ENCODE results near the gene TAS2R9. TPM values are rescaled to one million over a fixed set of nuclear protein-coding genes. Genes with fewer than 3 reads are reported as not detected.
"Not testable (repeated sequence)": the region's sequence is repeated elsewhere in the genome, so short reads cannot be mapped to it uniquely, and the experiment has no call there.

TAS2R9 gene
- total RNA-seq, 1 donor from 2014 or later, result not detected

DNA sequence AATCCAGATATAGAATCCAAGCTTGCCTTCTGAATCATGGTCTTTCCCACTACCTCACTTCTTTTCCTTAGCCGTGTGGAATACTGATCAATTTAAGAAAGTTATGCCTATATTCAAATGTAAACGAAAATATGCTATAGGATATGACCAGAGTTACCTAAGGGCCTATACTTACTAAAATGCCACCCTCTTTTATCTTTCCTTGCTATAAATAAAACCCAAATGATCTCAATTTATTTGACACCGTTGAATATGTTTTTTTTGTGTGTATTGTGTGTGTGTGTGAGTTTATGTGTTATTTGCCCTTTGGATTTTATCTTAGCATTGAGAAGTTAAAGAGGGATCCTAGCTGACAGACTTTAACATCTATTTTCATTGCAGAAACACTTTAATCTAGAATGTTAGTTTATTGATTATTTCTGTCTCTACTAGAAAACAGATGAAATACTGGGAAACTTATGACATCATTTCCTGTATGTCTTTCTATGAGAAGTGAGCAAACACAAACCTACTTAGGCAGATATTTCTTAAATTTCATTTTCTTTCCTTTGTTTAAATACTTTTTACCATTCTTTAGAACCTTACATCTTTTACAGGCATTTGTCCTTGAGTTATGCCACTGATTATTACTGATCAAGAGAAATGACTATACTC is 2.0 kb upstream of the TAS2R9 start:
- TF ChIP-seq, protein P1, sequence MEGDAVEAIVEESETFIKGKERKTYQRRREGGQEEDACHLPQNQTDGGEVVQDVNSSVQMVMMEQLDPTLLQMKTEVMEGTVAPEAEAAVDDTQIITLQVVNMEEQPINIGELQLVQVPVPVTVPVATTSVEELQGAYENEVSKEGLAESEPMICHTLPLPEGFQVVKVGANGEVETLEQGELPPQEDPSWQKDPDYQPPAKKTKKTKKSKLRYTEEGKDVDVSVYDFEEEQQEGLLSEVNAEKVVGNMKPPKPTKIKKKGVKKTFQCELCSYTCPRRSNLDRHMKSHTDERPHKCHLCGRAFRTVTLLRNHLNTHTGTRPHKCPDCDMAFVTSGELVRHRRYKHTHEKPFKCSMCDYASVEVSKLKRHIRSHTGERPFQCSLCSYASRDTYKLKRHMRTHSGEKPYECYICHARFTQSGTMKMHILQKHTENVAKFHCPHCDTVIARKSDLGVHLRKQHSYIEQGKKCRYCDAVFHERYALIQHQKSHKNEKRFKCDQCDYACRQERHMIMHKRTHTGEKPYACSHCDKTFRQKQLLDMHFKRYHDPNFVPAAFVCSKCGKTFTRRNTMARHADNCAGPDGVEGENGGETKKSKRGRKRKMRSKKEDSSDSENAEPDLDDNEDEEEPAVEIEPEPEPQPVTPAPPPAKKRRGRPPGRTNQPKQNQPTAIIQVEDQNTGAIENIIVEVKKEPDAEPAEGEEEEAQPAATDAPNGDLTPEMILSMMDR (conservative IDR thresholded peaks at IDR 0.05), result no peak

DNA sequence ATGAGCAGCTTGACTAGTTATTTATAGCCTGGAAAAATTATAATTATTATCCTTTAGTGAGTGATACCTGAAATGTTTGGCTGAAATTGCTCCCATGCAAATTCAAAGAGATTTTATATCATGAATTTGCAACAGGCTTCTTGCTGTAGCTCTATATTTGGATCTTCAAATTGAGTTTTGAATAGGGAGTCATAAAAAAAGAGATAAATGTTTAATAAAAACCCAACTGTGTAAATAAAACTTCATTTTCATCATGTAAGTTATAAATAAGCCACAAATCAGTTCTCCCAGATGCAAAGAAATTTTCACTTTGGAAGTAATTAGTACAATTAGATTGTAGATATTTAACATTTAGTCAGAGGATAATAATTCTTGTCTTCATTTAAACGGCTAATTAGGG is 2.8 kb downstream of the TAS2R9 start, which contains the start of gene TAS2R8:
TAS2R8 (minus strand) TSS at position 101 of the 400 bp plus-strand sequence. CDS start 306 bp downstream, outside the sequence.
- no peaks in the 10 kb centered on the region for H3K36me3 Mint-ChIP-seq

More for the DNA sequence above, 2.0 kb upstream of the TAS2R9 start:
- Mint-ChIP-seq H3K27ac (no peak overlapping the region), H3K4me3 (no peak overlapping the region), H3K27me3 (peaks cover 12% of the 10 kb centered on the region), H3K4me1 (ENCODE audit: unreplicated experiment) (no peaks in the 10 kb centered on the region), H3K9me3 (no peaks in the 10 kb centered on the region), H3K36me3 (no peaks in the 10 kb centered on the region)
- no peak for DNase-seq (ENCODE audit: extremely low spot score, unreplicated experiment)

DNA sequence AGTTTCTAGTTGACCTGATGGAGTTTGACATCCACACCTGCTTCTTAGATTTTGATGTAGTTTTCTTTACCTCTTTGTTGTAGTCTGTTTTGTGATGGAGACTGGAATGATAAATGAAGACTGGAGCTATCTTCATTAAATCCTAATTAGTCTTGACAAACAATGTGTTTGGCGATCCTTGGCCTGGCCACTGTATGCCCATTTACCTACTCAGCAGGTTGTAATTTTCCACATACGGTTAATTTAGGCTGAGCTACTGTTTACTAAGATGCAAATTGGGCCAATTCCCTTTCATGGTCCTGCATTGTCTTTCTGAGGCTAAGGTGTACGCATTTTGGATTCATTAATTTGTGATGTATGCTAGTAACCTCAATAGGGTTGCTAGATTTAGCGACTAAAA is 7.4 kb downstream of the TAS2R9 start, which contains the start of gene TAS2R7:
TAS2R7 (minus strand) TSS at position 41 of the 400 bp plus-strand sequence. CDS start 57 bp downstream, outside the sequence.
- Mint-ChIP-seq H3K27ac (no peak within 1 kb of the TSS), H3K9me3 (no peaks in the 10 kb centered on the region), H3K4me3 (no peak within 1 kb of the TSS), H3K27me3 (peaks cover 20% of the 10 kb centered on the region), H3K36me3 (no peaks in the 10 kb centered on the region), H3K4me1 (ENCODE audit: unreplicated experiment) (no peaks in the 10 kb centered on the region)
- TF ChIP-seq, protein P1 (conservative IDR thresholded peaks at IDR 0.05), result no peak
- DNase-seq (ENCODE audit: extremely low spot score, unreplicated experiment), result no peak

More for the DNA sequence above, 2.8 kb downstream of the TAS2R9 start, which contains the start of gene TAS2R8:
- H3K9me3 Mint-ChIP-seq, result no peaks in the 10 kb centered on the region
- H3K4me1 Mint-ChIP-seq (ENCODE audit: unreplicated experiment), result no peaks in the 10 kb centered on the region
- no peak within 1 kb of the TSS for H3K4me3 Mint-ChIP-seq
- H3K27me3 Mint-ChIP-seq, result peaks cover 17% of the 10 kb centered on the region
- TF ChIP-seq, protein P1 (conservative IDR thresholded peaks at IDR 0.05), result no peak
- no peak within 1 kb of the TSS for H3K27ac Mint-ChIP-seq
- DNase-seq (ENCODE audit: extremely low spot score, unreplicated experiment), result no peak

DNA sequence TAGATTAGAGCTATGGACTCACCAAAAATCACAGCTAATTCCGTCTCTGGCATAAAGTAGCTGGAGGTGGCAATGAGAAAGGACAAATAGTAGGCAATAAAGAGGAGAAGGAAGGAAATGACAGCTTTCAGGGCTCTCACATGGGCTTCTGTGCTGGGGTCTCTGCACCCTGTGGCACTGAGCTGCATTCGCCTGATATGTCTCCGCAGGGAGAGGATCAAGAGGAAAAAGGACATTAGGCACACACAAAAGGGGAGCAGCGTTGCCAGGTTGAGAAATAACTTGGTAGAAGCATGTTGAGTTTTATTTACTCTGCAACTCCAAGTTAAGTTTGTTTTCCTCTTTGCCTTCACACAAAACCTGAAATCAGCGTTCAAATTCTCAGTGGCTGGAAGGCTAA is 8.2 kb downstream of the TAS2R9 start:
- Mint-ChIP-seq H3K36me3 (no peaks in the 10 kb centered on the region), H3K9me3 (no peaks in the 10 kb centered on the region), H3K4me3 (no peak overlapping the region), H3K27ac (no peak overlapping the region), H3K27me3 (peaks cover 24% of the 10 kb centered on the region), H3K4me1 (ENCODE audit: unreplicated experiment) (no peaks in the 10 kb centered on the region)
- TF ChIP-seq, protein P1 (conservative IDR thresholded peaks at IDR 0.05), result no peak
- DNase-seq (ENCODE audit: extremely low spot score, unreplicated experiment), result no peak

DNA sequence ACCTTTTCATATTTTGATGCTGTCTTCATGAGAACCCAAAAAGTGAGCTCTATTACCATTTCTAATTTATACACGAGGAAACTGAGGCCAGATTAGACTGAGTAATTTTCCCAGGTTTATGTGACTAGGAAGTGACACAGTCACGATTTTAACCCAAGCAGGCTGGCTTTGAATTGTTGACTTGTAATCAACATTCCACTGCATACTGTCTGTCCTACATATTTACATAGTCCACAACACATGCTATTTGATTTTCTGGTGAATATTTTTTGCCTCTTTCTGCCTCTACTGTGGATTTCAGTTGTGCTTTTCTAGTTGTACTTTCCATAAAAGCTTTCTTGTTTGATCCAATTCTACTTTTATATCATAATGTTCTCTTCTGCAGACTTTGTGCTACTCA is 15.7 kb downstream of the TAS2R9 start:
- H3K27ac Mint-ChIP-seq, result no peak overlapping the region

DNA sequence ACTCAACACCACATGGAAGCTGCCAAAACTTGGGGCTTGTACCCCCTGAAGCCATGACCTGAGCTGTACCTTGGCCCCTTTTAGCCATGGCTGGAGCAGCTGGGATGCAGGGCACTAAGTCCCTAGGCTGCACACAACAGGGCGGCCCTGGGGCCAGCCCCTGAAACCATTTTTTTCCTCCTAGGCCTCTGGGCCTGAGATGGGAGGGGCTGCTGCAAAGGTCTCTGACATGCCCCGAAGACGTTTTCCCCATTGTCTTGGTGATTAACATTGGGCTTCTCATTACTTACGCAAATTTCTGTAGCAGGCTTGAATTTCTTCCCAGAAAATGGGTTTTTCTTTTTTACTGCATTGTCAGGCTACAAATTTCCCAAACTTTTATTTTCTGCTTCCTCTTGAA is 18.2 kb downstream of the TAS2R9 start:
- not testable (repeated sequence) for H3K4me1 Mint-ChIP-seq (ENCODE audit: unreplicated experiment); H3K9me3 Mint-ChIP-seq; DNase-seq (ENCODE audit: extremely low spot score, unreplicated experiment); H3K36me3 Mint-ChIP-seq; H3K27ac Mint-ChIP-seq; H3K27me3 Mint-ChIP-seq; H3K4me3 Mint-ChIP-seq

More for the DNA sequence above, 15.7 kb downstream of the TAS2R9 start:
- H3K27me3 Mint-ChIP-seq, result peaks cover 11% of the 10 kb centered on the region
- H3K4me3 Mint-ChIP-seq, result no peak overlapping the region
- DNase-seq (ENCODE audit: extremely low spot score, unreplicated experiment), result no peak
- H3K36me3 Mint-ChIP-seq, result no peaks in the 10 kb centered on the region
- TF ChIP-seq, protein P1 (conservative IDR thresholded peaks at IDR 0.05), result no peak
- H3K4me1 Mint-ChIP-seq (ENCODE audit: unreplicated experiment), result no peaks in the 10 kb centered on the region
- no peaks in the 10 kb centered on the region for H3K9me3 Mint-ChIP-seq
